ENCODE data around the gene CREBBP.
"Not testable (repeated sequence)": the region's sequence is repeated elsewhere in the genome, so short reads cannot be mapped to it uniquely, and the experiment has no call there.

Gene CREBBP

DNA sequence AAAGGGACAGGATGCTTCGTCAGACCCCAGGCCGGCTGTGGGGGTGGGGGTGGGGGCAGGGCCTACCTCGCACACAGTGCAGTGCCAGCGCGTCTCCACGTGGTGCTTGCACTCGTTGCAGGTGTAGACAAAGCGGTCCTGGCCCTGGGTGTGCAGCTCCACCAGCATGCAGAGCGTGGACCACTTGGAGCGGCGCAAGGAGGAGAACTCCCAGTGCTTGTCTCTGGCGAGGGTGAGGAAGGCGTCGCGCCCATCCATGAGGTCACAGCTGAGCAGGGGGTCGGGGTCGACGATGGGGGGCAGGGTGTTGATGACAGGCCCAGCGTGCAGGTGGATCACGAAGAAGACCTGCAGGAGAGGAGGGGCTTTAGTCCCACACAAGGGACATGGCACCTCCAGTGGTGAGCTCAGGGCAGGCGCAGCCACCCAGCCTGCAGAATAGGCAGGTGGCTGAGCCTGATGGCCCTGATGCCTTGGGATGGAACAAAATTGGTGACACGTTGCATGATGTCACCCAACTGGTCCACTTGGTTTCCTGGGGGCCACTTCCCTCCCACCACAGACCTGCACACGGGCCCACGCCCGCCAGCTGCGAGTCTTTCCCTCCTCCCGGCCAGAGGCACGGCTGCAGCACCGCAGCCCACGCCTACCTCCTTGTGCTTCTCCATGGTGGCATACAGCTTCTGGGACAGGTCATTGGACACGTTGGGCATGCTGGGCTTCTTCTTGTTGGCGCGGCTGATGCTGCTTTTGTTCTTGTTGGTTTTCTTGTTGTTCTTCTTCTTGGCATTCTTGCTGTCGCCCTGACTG is 149.2 kb downstream of the CREBBP start:
- DNase-seq = no peak

DNA sequence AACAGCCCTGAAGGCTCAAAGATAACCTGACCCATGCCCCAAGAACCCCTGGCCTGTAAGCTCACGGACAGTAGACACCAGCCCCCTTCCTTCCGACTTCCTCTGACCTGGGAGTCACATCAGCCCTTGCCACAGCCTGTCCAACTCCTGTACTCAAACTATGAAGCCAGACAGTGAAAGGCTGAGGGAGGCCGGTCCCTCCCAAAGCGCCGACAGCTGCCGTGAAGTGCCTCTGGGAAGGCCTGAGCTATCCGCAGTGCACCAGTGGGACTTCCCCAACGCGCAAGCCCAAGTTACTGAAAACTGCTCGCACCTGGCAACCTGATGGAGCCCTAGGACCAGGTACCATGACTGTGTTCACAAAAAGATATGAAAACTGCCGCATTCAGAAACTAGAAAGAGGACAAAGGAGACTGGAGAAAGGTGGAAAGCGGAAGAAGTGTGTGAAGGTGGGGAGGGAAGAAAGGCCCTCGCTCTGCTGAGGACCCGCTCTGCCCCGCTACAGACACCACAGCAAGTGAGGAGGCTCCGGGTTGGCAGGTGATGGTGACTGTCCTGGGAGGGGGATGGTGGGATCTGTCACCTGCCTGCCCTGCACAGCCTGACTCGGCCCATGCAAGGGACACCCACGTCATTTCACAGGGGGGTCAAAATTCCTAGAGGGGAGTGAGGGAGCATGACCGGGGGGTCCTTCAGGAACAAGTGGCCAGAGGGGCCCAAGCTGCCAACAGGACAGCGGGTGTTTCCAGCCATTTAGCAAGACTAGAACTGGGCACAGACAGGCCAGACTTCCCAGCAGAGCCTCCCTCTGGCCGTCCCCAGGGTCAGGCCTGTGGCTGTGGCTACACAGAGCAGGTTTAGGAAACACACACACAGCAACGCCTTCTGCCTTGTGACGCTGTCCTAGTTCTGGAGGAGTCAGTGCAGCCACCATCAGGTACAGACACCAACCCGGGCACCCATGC is 150.1 kb downstream of the CREBBP start:
- DNase-seq = no peak

DNA sequence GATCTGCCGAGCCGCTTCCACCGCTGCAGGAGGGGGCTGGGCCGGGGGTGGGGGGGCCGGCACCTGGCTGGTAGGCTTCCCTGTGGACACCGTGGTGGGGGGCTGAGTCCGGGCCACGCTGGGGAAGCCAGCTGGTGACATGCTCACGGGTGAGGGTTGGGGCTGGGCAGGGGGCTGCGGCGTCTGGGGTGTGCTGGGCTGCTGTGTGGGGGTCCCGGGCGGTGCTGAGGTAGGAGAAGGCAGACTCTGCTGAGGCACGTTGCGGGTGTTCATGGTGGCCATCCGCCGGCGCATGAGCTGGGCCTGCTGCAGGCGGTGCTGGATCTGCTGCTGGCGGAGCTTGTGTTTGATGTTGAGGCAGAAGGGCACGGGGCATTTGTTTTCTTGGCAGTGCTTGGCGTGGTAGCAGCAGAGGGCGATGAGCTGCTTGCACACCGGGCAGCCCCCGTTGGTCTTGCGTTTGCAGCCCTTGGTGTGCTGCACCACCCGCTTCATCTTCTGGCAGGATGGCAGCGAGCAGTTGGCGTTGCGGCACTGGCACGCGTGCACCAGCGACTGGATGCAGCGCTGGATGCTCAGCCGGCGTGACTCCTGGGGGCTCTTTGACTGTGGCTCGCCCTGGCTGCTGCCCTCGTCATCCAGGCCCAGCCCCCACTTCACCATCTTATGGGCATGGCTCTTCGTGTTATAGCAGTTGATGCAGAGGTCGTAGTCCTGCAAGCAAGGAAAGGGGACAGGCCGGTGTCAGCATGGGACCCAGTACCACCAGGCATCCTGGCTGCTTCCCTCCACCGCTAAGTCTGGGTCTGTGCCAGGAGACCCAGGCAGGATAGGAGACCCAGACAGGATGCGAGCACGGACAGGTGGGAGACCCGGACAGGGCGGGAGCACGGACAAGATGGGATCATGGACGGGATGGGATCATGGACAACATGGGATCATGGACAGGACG is 151.1 kb downstream of the CREBBP start:
- no peak for DNase-seq

DNA sequence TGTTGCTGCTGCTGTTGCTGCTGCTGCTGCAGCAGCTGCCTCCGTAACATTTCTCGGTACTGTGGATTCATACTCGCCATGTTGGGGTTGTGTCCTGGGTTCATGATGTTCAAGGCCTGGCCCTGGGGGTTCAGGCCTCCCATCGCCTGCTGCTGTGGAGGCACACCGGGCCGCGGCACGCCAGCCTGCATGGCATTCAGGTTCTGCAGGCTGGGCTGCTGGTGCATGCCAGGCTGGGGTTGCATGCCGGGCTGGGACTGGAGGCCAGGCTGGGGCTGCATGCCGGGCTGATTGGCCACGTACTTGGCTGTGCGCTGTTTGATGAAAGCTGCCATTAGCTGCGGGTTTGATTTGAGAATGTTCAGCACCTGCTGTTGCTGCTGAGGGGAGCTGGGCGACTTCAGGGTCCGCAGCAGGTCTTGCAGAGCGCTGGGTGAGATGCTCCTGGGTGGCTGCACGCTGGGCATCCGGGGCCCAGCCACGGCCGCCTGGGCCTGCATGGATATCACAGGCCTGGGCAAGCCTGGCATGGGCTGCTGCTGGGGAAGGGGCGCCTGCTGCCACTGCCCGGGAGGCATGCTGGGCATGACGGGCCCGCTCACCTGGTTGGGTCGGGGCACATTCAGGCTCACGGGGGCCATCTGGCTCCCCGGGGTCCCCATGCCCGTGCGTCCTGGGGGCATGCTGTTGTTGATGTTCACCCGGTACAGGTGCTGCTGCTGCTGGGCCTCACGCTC is 151.9 kb downstream of the CREBBP start:
- no peak for DNase-seq

DNA sequence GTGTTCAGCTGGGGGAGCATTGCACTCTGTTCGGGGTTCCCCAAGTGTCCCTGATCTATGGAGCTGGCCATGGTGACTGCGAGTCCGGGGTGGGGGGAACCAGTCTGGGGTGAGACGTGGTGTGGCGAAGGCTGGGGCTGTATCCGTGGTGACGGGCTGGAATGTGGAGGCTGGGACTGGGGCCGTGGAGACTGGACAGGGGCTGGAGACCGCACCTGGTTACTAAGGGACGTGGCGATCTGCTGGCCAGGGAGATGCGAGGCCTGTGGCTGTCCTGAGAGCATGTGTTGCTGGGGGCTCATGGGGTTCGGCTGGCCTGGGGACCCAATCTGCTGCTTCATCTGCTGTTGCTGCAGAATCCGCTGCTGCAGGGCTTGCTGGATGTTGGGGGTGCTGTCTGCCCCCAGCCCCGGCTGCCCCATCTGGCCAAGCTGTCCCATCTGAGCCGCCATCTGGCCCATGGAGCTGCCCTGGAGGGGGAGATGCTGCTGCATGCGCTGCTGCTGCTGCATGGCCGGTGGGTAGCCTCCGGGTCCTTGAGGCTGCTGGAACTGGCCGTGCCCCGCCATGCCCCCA is 152.6 kb downstream of the CREBBP start:
- DNase-seq = no peak

DNA sequence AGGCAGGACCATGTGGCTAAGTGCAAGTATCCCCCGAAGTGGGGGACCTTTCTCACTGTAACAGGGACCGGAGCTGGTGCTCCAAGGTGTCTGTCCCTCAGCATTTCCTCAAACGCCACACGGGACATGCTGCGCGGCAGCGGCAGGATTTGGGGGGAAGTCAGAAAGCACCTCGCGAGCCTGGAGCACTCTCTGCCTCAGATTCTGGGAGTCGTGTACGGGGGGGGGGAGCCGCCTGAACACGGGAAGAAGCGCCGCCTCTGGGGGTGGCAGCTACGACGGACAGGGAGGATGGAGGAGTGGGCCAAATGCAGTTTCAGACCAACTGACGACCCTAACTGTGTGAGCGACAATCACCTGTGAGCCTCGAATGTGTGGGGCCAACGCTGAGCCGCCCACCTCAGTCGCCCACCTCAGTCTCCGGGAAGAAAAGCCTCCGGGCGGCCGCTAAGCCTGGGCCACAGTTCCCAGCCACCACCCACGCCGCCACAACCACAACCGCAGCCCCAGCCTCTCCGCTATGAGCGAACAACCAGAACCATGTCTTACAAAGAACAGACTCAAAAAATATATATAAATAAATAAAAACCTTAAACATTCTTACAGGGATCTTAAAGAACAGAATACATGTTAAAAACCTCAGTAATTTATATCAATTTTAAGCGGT is 154.4 kb downstream of the CREBBP start:
- DNase-seq = no peak

DNA sequence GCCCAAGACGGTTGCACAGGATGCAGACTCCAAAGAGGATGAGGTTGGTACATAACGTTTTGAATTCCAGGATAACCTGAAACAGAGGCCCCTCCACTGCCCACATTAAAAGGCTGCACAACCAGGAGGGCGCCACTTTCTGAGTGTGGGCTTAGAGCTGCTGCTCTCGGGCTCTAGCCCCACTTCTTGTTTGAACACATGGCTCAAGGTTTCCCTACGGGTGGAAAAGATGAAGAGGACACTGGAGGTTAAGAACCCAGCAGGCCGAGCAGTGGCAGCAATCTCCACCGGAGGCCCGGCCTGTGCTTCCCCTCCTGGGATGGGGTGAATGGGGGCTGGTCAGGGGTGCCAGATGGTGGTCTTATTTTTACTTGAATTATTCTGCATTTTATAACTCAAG is 155.2 kb downstream of the CREBBP start:
- DNase-seq = no peak

DNA sequence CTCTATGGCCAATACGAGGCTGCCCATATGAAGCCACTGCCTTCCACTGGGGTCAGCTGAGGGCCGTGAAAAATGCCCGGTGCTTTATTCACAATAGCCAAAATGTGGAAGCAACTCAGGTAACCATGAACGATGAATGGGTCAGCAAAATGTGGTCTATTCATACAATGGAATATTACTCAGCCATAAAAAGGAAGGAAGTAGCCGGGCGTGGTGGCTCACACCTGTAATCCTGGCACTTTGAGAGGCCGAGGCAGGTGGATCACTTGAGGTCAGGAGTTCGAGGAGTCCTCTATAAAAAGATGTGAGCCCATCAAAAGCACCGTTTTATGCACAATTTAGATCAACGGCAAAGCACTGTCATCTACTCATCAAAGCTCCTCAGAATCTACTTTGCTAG is 158.0 kb downstream of the CREBBP start:
- DNase-seq = no peak

DNA sequence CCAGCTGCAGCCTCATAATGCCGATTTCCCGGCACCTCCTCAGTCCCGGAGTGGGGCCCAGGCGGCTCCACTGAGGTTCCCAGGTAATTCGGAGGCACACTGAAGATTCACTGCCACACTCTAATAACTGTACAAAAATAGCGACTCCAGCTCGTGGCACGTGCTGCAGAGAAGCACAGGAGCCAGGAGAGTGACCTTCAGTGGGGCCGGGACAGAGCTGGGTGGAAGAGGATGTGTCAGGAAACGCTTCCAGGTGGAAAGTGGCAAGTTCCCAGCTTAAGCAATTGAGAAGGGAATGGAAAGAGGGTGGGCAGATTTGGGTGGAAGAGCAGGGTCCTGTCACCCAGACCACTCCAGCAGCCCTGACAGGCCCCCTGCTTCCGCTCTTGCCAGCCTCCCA is 160.1 kb downstream of the CREBBP start:
- DNase-seq = no peak

DNA sequence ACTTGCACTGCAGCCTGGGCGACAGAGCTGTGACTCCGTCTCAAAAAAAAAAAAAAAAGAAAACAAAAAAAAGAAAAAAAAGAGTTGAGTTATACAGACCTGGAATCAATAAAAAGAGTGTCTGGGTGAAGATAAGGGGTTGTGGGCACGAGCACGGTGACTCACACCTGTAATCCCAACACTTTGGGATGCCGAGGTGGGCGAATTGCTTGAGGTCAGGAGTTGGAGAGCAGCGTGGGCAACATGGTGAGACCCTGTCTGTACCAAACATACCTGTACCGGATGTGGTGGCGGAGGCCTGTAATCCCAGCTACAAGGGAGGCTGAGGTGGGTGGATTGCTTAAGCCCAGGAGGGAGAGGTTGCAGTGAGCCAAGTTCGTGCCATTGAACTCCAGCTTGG is 161.9 kb downstream of the CREBBP start:
- DNase-seq = no peak

DNA sequence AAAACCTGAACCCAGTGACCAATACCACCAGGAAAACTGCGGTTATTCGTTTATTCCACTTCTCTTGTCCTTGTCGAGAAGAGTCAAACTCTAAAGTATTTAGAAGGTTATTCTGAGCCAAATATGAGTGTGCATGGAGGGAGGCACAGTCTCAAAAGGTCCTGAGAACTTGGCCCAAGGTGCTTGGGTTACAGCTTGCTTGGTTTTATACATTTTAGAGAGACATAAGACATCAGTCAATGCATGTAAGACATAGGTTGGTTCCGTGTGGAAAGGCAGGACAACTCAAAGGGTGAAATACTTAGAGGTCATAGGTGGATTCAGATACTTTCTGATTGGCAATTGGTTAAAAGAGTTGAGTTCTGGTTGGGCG is 162.5 kb downstream of the CREBBP start:
- DNase-seq = no peak

DNA sequence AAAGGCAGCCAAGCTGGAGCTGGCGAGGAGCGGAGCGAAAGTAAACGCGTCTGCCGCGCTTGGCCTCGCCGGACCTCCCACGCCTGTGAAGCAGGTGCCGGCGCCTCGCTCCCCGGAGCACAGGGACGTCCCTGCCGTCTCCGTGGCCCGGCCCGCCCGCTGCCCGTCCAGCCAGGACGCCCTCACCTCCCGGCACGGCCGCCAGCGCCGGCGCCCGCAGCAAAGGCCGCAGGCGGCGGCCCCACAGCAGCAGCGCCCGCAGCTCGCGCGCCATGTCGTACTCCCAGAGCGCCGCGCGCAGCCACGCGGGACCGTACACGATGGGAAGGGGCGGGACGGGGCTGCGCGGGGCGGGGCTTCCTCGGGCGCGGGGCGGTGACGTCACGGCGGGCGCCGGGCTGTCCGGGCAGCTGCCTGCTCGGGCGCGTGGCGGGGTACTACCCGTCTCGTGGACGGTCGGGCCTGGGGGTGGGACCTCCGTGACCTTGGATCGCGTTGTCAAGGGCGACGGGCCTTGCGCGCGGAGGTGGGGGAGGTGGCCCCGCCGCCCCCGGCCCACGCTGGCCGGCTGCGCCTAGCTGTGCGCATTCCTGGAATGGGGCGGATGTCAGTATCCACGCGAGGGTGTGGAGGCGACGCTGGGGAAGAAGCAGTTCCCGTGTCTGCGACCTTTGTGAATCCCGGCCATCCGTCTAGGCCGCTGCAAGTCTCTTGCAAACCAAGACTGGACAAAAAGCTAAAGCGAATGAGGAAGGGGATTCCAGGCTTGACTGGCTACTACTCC is 163.1 kb downstream of the CREBBP start, which contains the start of gene TRAP1:
TSS of gene TRAP1 (minus strand) at position 290 of the 784 bp plus-strand sequence. CDS start at position 274, 16 bp downstream.
- peak; percentile 90 to 92 for DNase-seq

DNA sequence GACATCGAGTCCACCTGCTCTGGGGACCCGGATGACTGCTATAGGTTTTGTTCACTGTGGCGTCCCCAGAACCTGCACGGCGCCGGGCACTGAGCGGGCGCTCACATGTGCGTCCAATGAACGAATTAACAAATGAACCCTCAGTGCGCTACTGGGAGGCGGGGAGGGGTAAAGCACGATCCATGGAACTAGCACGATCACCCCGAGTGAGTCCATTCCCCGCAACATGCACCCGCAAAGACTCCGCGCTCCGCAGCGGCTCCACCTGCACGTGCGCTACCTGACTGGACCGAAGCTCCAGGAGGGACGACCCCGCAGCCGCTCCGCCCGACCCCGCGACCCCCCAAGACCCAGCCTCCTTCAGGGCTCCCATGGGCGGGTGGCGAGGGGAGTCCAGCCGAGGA is 163.7 kb downstream of the CREBBP start:
- DNase-seq = peak; percentile 51 to 58

DNA sequence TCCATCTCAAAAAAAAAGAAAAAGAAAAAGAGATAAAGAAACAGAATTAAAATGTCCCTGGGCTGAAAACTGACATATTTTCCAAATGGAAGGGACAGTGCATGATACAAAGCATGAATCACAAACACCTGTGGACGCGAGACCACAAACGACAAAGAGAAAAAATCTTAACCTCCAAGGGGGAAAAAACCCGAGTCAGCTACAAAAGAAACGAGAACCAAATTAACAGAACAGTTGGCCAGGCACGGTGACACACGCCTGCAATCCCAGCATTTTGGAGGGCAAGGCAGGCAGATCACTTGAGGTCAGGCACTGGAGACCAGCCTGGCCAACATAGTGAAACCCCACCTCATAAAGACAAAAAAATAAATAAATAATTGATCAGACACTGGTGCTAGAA is 165.1 kb downstream of the CREBBP start:
- DNase-seq = no peak

DNA sequence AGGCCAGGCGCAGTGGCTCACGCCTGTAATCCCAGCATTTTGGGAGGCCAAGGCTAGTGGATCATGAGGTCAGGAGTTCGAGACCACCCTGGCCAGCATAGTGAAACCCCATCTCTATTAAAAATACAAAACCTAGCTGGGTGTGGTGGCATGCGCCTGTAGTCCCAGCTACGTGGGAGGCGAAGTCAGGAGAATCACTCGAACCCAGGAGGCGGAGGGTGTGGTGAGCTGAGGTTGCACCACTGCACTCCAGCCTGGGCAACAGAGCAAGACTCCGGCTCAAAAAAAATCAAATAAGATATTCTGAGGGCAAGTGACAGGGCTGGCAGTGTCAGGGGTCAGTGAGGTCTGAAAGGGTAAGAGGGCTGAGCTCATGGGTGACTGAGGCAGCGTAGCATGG is 166.1 kb downstream of the CREBBP start:
- not testable (repeated sequence) for DNase-seq

DNA sequence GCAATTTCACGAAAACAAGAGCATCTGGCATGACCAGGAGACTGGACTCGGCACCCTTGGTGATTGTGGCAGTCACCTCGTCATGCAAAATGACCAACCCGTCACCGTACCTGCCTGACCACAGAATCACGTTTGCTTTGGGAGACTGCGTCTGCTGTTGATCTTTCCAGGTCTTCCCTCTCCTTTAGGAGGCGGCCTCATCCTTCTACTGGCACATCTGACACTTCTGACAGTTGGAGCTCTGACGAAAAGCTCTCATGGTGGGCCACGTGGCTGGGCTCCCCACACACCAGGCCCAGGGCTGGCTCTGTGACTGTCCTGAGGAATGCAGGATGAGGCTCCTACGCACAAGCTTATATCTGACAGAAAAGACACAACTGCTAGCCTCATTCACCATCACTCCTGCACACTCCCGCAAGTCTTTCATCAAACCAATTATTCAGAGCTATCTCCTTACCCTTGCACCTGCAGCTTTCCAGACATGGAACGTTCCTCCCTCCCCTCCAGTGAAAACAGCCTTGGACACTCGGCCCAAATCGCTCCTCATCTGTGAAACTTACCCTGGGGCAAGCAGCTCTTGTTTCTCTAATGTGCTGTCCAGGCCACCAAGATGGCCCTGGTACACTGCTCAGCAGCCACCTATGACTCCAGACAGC is 166.8 kb downstream of the CREBBP start:
- no peak for DNase-seq

DNA sequence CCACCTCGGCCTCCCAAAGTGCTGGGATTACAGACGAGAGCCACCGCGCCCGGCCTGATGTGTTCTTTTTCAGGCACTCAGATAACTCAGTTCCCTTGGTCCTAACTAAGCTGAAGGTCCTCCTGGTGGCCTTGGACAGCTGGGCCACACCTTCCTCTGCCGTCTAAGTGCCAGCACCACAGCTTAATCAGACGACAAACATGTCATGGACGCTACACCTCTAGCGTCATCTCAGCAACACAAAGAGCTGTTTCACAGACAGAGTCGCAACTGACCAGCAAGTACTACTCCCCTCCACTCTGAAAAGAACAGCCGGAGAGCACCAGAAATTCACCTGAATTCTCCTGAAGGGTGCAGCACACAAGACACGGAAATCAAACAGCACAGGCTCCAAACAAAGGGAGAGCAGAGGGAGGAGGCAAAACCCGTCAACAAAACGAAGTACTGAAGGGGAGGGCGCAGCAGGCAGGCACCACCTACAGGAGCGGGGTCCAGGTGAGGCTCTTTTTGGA is 167.6 kb downstream of the CREBBP start:
- DNase-seq = no peak

DNA sequence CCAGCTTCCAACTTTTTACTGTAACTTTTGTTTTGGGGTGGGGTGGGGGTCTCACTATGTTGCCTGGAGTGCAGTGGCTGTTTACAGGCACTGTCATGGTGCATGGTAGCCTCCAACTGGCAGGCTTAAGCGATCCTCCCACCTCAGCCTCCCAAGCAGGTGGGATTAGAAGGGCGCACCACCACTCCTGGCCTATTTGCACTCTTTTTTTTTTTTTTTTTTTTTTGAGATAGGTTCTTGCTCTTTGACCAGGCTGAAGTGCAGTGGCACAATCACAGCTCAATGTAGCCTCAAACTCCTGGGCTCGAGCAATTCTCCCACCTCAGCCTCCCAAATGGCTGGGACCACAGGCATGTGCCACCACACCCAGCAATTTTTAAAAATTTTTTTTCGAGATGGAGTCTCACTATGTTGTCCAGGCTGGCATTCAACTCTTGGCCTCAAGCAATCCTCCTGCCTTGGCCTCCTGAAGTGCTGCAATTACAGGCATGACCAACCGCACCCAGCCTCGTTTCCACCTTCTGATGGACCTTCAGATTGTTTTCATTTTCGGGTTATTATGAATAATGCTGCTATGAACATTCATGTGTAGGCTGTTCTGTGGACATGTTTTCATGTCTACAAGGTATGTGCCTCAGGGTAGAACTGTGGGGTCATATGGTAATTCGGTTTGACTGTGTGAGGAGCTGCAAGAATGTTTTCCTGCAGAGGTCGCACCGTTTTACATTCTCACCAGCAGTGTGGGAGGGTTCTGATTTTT is 174.1 kb downstream of the CREBBP start:
- no peak for DNase-seq

DNA sequence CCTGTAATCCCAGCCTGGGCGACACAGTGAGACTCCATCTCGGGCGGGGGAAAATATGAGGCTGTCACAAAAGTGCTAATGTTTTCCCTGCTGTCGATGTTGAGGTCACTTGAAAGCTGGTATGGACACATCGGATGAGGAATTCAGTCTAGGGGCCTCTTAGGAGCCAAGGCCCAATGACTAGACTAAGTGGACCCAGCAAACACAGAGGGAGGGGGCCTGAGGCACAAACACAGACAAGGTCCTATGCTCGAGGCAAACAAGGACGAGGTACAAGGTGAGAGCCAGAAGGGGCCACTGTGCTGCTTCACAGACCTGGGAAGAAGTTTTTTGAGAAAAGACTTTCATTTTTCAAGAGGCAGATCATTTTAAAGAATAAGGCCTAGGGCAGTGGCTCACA is 178.4 kb downstream of the CREBBP start:
- DNase-seq = no peak
